GM13977 (cell line): Measurements from ENCODE around the gene NUAK1.

Experiments used
- DNase-seq: peaks from one replicate; pipeline ENCODE4 v3.0.0; 2012; ENCODE audit warnings: low spot score
- in situ Hi-C: fragments of 300-500 bp; cut with MboI; formaldehyde crosslinking; loops from one replicate; pipeline ENCODE4 v1.12.0; 2022; ENCODE audit warnings: low sequenced_read_pairs, low pct_unique_long_range_greater_than_20kb, mixed read lengths, inconsistent platforms; ENCODE audit not compliant: unreplicated experiment
- TF ChIP-seq, protein P1 (sequence below): IDR thresholded peaks from 2 replicates; pipeline ENCODE4 v1.5.1; 2012; ENCODE audit warnings: mild to moderate bottlenecking, control low read depth; ENCODE audit not compliant: insufficient read depth; ENCODE audit errors: extremely low read depth, missing control alignments

Gene NUAK1

DNA sequence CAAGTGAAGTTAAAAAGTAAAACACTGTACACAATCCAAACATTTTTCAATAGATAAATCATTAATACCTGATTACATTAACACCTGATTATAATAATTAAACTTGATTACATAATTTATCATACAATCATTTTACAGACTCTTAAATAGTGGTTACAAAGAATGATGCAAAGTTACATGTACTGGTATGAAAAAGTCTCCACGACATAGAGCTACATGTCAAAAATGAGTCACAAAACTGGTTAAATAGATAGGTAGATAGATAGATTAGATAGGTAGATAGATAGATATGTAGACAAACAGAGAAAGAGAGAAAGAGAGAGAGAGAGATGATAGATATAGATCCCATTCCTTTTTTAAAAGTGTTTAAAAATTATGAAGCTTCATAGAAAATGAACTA lies 109.2 kb downstream of the NUAK1 start:
- in situ Hi-C loops, result no loop called here
- no peak for DNase-seq
- TF ChIP-seq, protein P1, sequence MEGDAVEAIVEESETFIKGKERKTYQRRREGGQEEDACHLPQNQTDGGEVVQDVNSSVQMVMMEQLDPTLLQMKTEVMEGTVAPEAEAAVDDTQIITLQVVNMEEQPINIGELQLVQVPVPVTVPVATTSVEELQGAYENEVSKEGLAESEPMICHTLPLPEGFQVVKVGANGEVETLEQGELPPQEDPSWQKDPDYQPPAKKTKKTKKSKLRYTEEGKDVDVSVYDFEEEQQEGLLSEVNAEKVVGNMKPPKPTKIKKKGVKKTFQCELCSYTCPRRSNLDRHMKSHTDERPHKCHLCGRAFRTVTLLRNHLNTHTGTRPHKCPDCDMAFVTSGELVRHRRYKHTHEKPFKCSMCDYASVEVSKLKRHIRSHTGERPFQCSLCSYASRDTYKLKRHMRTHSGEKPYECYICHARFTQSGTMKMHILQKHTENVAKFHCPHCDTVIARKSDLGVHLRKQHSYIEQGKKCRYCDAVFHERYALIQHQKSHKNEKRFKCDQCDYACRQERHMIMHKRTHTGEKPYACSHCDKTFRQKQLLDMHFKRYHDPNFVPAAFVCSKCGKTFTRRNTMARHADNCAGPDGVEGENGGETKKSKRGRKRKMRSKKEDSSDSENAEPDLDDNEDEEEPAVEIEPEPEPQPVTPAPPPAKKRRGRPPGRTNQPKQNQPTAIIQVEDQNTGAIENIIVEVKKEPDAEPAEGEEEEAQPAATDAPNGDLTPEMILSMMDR, result no peak

DNA sequence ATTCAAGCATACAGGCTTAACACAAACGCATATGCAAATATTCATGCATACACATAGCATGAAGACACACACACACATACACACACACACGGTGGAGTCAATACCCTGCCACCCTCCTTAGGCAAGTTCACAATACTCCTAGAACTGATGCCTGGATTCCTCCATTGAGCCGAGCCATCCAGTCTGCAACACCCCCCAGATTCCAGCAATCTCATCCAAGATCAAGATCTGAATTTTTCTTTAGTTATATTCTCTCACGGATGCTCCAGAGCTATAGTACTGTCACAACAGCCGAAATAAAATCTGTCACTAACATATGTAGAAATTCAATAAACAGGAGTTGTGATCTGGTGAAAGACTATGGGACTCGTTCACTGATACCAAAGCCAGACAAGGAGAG lies 110.8 kb downstream of the NUAK1 start:
- in situ Hi-C loops, result no loop called here
- TF ChIP-seq, protein P1, result no peak
- DNase-seq, result no peak

DNA sequence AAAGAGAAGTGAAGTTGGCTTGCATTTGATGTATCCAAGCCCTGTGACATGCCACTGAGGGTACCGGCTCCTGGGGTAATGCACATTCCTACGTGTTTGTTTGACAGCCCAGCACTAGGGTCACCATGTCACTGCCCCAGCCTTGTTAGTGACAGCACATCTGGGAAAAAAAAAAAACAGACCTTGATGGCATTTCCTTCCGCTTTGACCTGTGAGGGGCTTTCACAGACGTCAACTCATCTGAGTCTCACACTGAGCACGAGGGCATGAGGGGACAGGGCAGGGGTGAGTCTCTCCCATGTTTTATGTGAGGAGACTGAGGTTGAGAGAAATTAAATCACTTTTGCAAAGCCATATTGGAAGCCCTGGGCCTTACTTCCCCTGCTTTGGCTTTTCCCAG lies 111.5 kb downstream of the NUAK1 start:
- no peak for DNase-seq
- in situ Hi-C loops, result no loop called here
- TF ChIP-seq, protein P1, result no peak

DNA sequence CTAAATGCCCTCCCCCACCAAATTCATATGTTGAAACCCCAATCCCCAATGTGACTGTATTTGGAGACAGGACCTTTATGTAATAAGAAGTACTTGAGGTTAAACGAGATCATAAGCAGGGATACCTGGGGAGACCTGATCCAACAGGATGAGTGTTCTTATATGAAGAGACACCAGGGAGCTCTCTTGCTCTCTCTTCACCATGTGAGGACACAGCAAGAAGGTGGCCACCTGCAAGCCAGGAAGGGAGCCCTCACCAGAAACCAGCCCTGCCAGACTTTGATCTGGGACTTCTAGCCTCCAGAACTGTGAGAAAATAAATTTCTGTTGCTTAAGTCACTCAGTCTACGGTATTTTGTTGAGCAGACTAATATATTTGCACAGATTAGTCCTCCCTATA lies 113.6 kb downstream of the NUAK1 start:
- no peak for DNase-seq
- TF ChIP-seq, protein P1, result no peak
- in situ Hi-C loops, result no loop called here

DNA sequence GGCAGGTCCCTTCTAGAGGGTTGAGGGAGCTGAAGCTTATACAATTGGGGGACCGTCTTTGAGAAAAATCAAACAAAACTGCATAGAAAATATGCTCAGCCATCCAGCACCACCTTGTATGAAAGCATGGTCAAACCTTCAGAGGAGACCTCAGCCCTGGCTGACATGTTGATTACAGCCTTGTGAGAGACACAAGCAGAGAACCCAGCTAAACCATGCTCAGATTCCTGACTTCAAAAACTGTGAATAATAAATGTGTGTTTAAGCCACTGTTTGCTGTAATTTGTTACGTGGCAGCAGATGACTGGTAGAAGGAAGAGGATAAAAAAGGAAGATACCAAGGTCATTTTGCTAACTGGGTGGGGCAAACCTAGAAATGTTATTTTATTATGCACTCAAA lies 115.7 kb downstream of the NUAK1 start:
- DNase-seq, result no peak
- in situ Hi-C loops, result no loop called here
- TF ChIP-seq, protein P1, result no peak

DNA sequence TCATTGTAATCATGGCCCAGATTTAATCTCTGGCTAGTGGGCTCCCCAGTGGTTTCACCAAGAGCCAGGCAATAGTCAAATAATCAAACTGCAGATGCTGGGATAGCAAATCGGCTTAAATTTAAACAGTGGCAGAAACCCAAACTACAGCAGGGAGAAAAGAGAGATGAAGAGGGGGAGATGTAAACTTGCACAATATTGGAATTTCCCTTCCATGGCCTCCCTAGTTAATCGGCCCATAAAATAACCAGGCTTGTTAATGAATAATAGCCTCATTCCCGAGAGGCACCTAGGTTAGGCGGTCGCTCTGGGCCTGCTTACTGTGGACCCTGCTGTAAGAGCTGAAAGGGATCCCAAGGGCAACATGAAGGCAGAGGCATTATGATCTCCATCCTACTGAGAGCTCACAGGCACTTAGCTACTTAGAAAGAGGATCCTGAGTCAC lies 116.2 kb downstream of the NUAK1 start:
- DNase-seq, result no peak
- TF ChIP-seq, protein P1, result no peak
- in situ Hi-C loops, result no loop called here

DNA sequence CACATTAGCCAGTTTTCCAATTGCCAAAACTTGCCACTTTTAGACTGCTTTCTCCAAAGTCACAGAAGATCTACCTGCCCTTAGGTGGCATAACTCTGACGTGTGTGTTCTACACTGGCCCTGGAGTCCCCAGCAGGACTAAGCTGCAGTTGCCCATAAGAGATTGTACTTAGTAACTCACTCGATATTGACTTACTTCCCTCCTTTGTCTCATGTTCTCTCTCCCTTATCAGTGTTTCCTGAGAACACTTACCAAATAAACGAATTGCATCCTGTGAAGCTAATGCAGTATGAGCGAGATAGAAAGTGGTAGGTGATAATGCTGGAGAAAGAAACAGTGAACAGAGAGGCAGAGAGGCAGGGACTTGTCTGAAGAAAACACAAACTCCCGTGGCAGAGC lies 117.2 kb downstream of the NUAK1 start:
- TF ChIP-seq, protein P1, result no peak
- DNase-seq, result no peak
- in situ Hi-C loops, result no loop called here
